GM19438 (cell line): Measurements from ENCODE around the gene CCDC192.

Experiments
- ATAC-seq: cut with Tn5 transposase; IDR thresholded peaks from one replicate; pipeline ENCODE4 v1.9.1; 2021; ENCODE audit warnings: low read depth; ENCODE audit not compliant: unreplicated experiment

CCDC192 gene

DNA sequence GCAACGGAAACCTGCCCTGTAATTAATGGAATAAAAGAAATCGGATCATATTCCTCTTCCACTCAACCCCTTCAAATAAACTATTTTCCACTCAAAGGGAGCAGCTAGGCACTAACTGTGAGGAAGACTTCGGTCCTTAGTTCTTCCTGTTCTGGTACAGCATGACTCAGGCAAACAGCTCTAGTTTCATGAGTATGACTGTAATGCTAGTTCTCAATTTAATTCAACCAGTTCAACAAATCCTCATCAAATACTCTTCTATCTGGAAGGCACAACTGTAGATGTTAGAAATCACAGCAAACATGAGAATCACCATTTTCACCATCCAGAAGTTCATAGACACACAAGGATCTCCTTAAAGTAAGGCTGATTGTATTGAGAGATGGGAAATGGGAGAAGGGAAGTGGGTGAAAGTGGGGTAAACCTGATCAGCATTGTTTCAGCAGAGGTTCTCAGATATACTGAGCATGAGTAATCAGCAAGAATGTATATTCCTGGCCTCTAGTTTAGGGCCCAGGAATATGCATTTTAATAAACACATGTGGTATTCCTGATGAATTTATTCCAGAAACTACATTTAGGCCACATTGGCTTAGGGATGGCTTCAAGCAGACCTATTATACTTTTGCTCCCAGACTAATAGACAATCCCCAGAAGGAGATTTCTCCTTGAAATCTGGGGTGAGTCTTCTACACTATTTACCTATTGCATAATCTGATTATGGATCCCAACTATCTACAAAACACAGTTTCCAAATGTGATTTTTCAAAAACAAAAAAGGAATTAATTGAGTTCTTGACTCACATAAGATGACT is 239.3 kb downstream of the CCDC192 start:
- no peak for ATAC-seq

GRCh38 chr5:127943061-127943371 is 239.8 kb downstream of the CCDC192 start:
- no peak for ATAC-seq

DNA sequence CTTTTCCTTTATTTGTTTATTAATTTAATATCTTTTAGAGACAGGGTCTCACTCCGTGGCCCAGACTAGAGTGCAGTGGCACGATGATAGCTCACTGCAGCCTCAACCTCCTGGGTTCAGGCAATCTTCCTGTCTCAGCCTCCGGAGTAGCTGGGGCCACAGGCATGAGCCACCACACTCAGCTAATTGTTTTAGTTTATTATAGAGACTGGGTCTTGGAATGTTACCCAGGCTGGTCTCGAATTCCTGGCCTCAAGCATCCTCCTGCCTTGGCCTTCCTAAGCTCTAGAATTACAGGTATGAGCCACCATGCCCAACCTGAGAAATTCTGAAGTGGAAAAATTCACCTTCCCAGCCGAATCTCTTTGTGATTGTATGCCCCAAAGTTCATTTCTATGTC is 240.9 kb downstream of the CCDC192 start:
- no peak for ATAC-seq

- ATAC-seq, result no peak
Observed at GRCh38 chr5:127947941-127948340, 244.8 kb downstream of the CCDC192 start.

GRCh38 chr5:127950707-127951391 is 247.7 kb downstream of the CCDC192 start:
- no peak for ATAC-seq

DNA sequence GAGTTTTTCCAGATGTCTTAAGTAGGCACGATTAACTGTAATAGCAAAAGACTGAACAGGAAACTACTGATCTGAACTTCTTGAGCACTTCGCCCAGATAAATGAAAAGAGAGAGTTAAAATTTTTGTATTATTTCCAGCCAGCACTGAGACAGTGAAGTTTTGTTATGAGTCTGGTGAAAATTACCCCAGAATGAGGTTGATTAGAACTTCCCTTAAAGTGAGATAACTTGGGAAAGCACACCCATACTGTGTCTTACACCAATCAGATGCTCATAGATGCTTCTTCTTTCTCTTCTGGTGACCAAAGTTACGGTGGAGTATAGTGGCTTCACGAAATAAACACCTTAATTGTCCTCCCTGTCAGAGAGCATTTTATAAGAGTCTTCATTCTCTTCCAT is 248.6 kb downstream of the CCDC192 start:
- no peak for ATAC-seq

DNA sequence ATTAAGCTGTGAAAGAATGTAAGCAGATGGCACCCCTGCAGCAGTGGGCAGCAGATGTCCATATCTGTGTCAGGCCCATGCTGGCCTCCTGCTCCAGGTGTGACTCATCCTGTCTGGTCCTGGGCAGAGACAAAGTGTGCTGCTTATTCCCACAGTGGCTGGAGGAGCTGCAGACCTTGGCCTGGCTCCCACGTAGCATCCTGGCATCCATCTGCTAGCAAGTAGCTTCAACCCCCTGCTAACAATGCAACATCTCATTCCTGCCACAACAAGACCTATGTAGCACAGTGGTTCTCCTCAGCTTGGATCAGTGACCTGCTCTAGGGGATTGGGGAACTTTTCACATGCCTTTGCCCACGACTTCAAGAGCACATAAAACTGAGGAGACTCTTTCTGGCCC is 254.0 kb downstream of the CCDC192 start:
- no peak for ATAC-seq

DNA sequence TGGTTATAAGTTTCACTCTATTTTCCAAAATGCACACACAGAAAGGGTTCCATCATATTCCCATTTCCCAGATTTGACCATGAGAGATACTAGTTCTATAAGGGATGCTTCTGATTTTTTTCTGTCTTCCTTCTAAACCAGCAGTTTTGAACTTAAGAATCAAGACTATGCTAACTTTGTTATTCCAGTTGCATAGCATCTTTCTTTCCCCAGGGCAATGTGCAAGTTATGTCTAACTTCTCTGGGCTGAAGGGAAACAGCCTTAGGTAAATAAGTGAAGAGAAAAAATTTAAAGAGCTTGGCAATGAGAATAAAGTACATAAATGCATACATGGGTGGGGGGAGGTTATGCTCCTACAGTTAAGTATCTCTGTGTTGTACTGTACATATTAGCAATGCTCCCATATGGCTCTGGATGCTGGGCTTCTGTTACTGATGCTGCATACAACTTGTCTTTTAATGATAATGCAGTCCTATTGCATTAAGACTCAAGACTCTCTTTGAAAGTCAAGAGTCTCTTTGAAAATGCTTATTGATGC is 254.6 kb downstream of the CCDC192 start:
- no peak for ATAC-seq

DNA sequence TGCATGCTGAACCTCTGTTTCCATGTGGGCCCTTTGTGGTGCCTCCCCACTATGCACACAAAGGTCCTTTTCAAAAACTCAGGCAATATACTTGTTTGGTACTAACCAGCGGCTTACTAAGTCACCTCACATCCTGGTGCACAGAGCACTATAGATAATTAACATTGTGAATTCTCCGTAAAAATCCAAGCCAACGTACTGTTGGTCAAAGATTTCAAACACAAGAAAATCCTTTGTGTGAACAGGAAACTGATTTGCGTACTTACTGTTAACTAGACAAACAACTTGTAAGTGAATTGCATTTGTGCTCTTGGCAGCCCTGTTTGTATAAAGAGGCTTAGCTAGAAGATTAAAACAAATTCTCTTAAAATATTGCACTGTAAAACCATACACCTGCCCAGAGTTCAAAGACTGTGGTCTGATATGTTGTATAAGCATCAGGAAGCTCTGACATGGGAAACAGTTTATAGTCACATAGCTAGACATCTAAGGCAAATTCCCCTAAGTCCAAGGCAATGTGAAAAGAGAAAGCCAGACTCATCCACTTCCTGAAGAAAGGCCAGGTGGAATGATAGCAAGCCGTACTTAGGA is 255.3 kb downstream of the CCDC192 start:
- no peak for ATAC-seq

GRCh38 chr5:127959152-127959764 is 256.1 kb downstream of the CCDC192 start:
- ATAC-seq, result no peak

GRCh38 chr5:127960270-127960691 is 257.1 kb downstream of the CCDC192 start:
- no peak for ATAC-seq

DNA sequence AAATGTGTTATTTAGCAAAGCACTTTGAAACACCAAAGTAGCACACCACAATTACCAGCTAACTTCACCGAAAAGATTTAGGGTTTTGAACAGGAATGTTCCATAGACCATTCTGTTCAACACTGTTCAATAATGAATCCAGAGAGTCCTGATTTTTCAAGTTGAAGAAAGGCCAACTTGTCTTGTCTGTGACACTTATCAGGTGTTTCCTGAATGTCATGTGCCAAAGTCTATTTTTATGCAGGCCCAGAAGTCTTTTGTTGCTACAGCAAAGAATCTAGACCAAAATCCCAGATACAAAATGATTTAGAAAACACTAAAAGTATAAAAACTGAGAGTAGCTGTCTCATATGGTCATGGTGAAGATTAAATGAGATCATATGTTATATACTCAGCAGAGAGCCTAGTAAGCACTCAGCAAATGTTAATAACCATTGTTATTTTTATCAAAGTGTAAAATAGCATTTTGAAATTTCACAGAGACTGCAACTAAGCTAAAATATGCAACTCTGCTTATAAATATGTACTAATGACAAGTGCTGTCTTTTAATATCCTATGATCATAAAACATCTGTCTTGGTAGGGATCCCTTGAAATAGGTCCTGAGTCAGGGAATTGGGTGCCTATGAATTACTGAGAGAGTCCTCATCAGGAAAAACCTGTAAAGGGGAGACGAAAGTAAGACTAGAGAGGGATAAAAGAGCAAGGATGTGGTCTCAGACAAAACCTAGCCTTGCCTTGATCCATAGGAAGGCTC is 258.0 kb downstream of the CCDC192 start:
- no peak for ATAC-seq

DNA sequence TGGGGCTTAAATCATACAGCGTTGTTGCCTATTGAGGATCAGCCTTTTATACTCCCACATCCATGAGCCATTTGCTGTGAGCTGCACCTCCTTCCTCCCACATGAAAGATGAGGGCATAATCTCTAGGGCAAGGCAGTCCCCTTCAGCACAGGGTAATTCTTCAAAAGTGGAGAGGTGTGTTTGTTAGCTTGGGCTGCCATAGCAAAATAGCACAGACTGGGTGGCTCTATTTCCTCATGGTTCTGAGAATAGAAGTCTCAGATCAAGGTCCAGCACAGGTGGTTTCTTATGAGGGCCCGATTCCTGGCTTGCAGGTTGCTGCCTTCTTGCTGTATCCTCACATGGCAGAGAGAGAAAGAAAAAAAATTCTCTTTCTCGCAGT is 258.6 kb downstream of the CCDC192 start:
- no peak for ATAC-seq

DNA sequence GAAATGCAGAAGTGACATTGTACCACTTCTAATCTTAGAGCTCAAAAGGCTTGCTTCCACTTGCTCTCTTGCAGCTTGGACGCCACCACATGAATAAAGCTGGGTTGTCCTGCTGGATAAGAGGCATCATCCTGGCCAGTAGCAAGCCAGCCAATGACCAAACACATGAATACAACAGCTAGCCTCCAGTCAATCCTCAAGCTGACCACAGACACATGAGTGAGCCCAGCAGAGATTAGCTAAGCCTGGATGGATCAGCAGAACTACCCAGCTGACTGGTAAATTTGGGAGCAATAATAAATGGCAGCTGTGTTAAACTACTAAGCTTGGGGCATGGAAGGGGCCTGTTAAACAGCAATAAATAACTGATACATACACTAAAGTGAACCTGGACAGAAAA is 259.3 kb downstream of the CCDC192 start:
- ATAC-seq, result no peak

DNA sequence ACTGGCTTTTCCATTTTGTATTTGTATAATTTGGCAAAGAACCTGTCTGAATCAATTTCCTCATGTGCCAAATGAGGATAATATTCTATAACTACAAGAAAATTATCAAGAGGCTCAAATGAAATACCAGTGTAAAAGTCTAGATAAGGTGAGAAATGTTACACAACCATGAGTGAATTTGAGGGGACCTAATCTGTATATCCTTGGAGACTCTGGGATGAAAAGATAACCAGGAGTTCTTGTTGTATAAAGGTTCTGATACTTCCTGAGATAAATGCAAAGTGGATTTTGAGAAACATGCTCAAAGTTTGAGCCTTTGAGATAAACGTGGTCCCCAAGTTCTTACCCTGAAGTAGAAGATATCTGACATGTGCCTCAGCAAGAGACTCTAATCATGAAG is 260.0 kb downstream of the CCDC192 start:
- no peak for ATAC-seq

DNA sequence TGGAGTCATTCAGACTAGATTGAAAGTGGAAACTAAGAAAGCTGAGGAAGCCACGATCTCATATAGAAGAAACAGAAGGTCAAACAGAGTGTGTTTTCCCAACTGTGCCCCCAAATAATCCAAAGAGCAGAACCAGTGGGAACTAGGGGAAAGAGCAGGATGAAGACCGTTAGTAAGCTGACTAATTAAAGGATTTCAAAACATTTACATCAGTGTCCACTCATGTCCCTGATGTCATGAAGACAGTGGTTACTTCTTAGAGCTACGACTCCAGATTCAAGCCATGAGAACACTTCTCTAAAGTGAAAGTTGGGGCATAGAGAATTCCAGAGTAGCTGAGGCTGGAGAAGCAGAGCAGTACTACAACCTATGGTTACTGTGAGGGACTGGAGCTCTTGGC is 260.7 kb downstream of the CCDC192 start:
- no peak for ATAC-seq

- no peak for ATAC-seq
Observed at GRCh38 chr5:127967323-127967982, 264.3 kb downstream of the CCDC192 start.

GRCh38 chr5:127967983-127968592 is 264.9 kb downstream of the CCDC192 start:
- no peak for ATAC-seq

GRCh38 chr5:127969002-127969401 is 265.8 kb downstream of the CCDC192 start:
- no peak for ATAC-seq

DNA sequence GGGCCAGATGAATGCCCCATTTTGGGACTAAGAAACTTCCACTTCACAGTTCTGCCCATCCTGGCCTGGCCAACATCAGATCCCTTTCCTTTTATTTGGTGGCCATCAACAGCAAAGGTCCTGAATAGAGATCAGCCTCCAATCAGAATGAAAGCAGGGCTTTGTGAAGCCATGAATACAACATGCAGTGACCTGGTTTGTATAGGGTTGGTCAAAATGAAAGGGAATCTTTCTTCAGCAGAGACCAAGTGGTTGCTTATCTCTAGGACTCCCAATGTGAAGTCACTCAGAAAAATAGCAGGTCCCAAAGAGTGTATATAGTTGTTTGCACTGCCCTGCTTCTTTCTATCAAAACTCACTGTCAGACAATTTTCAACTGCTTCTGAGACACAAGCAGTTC is 266.5 kb downstream of the CCDC192 start:
- no peak for ATAC-seq
